Skin of body (tissue), 2 donors: ENCODE measurements around the gene IFIH1. TPM values are rescaled to one million over a fixed set of nuclear protein-coding genes. Genes with fewer than 3 reads are reported as not detected.

Source experiments
- DNase-seq: peaks from one replicate; lab custom pipeline; 2025; lab: John Stamatoyannopoulos, UW
- total RNA-seq: library from RNA; depleted of rRNA; stranded (reverse); fragments of >200 nt; gene quantifications from one replicate; pipeline ENCODE4 v1.2.3, GENCODE V29; 2014

The IFIH1 gene
- total RNA-seq, 1 donor from 2014 or later = 8.3 TPM

DNA sequence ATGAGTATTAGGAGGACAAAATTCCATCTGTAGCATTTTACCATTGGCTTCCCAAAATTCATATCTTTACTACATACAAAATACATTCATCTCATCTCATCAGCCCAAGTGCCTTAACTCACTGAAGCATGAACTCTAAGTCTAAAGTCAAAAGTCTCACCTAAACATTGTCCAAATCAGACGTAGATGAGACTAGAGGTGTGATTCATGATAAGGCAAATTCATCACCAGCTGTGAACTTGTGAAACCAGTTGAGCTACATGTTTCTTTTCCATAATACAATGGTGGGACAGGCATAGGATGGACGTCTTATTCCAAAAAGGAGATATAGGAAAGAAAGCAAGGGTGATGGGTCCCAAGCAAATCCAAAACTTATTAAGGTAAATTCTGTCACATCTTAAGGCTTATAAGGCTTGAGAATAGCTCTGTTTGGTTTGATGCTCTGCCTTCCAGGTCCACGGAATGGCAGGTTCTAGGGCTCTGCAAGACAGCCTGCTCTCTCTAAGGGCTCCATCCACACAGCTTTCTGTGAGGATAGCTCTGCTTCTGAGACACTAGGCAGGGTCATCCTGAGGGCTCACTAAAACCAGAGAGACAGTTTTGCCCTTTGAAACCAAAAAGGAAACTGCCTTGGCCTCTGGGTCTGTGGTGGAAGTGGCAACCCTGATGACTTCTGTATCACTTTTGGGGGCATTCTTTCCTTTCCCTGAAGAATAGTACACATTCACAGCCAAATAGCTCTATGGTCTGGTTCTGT is 9.6 kb downstream of the IFIH1 start:
- no peak for DNase-seq

DNA sequence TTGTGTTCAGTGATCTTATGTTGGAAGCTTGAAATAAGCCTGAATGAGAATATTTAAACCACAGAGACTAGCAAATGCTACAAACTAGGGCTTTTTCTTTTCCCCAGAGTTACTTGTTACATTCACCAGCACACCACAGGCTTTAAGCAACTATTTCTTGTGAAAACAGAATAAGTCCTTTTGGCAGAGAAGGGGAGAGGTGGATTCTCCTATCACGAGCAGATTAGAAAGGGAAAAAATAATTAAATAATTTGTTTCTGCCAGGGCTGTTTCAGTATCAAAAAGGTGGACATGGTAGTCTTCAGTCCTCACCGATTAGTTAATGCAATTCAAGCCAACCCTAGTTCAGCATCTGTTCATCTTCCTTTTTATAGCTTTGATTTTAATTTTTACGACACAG is 12.6 kb downstream of the IFIH1 start:
- no peak for DNase-seq

GRCh38 chr2:162301877-162302276 is 16.6 kb downstream of the IFIH1 start:
- no peak for DNase-seq

DNA sequence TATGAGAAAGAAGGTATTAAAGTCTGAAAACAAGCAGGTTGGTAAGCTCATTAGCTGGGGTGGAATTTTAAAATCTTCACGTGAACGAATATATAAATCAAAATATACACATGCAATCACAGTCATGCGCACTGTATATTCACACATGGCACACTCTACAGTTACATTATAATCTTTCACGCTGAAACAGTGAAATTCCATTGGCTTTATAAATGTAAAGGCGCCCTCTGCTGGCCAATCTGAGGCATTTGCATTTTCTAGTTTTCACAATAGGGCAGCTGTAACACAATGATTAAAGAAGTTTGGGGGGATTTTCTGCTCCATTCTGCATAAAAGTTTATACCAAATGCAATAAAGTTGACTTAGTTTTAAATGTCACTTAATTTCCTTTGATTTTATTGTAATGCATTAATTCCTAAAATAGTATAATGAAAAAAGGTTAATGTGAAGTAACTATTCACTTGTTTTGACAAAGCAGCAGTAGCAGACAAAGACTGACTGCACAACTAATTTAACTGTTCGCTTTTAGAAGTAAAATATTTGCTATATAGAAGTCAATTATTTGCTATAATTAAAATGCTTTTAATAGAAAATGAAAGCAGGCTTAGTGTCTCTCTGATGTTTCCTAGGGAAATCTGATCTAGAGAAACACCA is 17.2 kb downstream of the IFIH1 start:
- peak; percentile 48 for DNase-seq

DNA sequence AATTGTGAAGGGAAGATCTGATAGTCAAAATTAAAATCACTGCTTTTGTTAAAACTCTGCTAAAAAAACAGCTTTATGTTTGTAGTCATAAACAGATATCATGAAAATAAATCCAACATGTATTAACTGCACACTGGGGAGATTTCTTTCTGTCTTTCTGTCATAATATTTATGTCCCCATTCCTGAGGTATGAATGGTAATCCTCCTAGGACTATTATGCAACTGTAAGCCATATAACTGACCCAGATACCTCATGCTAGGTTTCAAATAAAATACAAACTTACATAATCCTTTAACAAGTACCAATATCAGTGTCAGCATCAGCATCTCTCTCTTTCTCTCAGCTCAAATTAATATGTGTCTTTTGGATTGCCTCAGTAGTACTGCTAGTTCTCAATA is 18.2 kb downstream of the IFIH1 start:
- no peak for DNase-seq

DNA sequence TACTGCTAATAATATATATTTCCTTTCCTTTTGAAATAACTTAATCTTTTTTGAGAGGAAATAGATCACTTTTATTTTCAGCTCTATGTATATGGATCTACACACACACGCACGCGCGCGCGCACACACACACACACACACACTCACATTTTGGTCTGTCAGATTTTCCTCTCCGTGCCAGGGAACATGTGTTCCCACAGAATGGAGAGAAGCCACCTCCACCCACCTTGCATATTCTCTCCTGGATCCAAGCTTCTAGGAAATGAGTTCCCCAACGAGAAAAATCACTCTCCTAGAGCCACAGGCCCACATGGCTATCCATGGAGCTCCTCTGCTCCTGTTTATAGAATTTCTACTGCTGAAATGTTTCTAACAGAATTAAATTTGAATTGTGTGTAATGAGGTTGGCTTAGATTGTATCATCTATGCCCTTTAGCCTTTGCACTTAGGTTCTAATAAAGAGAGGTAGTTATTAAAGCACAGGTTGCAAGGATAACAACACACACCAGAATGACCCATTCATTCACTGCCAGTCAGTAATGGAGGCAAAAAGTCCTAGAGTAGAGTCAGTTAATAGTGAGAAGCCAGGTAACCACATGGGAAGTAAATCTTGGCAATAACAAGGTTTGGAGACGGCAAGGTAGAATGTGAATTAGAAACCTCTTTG is 19.7 kb downstream of the IFIH1 start:
- no peak for DNase-seq

- peak; percentile 46 for DNase-seq
Measured at GRCh38 chr2:162297925-162298552, 20.4 kb downstream of the IFIH1 start.

- no peak for DNase-seq
Measured at GRCh38 chr2:162295009-162295408, 23.5 kb downstream of the IFIH1 start.

- no peak for DNase-seq
Measured at GRCh38 chr2:162293122-162293786, 25.2 kb downstream of the IFIH1 start.

DNA sequence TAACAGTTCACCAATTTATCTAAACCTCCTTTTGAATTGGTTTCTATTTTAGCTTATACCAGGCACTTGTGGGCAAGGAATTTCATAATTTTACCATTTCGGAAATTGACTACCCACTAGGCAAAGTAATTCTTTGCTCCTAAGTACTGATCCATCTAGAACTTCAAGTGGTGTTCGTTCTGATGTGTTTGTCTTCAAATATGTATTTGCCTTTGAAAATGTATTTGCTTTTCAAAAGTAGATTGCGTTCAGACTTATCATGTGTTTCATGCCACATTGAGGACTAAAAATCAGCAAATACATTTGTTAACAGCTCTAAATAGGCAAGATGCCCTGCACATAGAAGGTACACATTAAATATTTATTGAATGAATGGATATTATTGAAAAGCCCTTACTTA is 26.7 kb downstream of the IFIH1 start:
- DNase-seq = no peak

GRCh38 chr2:162282765-162283425 is 35.6 kb downstream of the IFIH1 start:
- DNase-seq = no peak

GRCh38 chr2:162280654-162281053 is 37.8 kb downstream of the IFIH1 start:
- no peak for DNase-seq

- DNase-seq = no peak
Measured at GRCh38 chr2:162277381-162277780, 41.1 kb downstream of the IFIH1 start.

- no peak for DNase-seq
Measured at GRCh38 chr2:162267996-162268395, 50.5 kb downstream of the IFIH1 start.

GRCh38 chr2:162267496-162267895 is 51.0 kb downstream of the IFIH1 start:
- DNase-seq = no peak

GRCh38 chr2:162266460-162266760 is 52.1 kb downstream of the IFIH1 start:
- peak; percentile 38 for DNase-seq

DNA sequence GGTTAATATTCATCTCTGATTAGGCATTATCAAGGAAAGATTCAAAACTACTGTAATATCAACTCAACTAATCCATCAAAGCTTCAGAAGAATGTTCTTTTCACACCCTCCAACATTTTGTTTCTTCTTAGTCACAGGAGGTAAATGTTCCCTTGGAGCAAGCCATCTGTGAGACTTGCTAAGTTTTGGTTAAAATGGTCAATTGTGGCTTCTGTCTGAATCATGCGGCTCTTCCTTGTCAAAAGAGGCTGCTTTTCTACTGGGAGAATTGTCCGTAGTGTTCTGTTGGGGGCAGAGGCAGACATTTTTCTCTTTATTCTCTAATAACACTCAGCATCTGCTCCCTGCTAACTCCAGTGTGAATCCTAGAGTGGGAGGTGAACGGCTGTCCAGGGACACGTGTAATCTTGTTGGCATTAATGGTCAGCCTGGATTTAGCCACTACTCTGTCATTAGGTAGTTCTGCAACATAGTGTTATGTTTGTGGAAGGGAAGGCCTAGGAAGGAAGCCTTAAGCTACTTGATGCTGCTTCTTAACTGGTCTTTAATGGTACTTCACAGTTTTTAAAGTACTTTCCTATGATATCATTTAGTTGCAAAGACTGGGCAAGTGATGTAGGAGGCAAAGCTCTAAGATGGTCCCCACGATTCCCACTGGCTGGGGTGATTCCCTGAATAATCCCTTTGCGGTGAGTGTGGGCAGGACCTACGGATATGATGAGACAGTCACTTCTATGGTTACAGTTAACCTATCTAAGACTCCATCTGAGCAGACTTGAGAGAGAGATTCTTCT is 52.6 kb downstream of the IFIH1 start:
- DNase-seq = no peak

- DNase-seq = no peak
Measured at GRCh38 chr2:162261032-162261945, 57.2 kb downstream of the IFIH1 start.

DNA sequence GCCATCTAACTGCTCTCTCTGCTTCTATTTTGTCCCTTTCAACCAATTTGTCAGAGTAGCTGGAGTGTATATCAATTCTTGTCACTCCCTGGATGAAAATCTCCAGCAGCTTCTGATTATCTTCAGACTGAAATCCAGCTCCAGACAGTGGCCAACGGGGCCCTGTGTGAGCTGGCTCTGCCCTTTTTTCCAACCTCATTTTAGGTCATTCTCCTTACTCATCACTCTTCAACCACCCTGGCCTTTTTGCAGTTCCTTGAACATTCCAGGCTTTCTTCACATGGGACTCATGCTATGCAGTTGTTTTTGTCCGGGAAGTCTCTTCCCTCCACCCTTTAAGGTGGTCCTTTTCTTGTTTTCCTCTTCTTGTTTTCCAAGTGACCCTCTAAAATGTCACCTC is 59.8 kb downstream of the IFIH1 start:
- no peak for DNase-seq
